Neuronal stem cell (in vitro differentiated cells): ENCODE data around the gene PIK3R4.

Source experiments
- DNase-seq: peaks from one replicate; pipeline ENCODE4 v3.0.0-alpha.2; 2013; ENCODE audit warnings: low spot score
- H2AFZ ChIP-seq: one replicate; pipeline ENCODE4 v1.6.1; 2013; ENCODE audit warnings: mild to moderate bottlenecking, low read length, inconsistent platforms
- H2AK5ac ChIP-seq: 2 replicates; pipeline ENCODE4 v1.6.1; 2013; ENCODE audit warnings: low read depth, mild to moderate bottlenecking, inconsistent platforms, low read length, moderate library complexity, mixed read lengths
- H2BK120ac ChIP-seq: 2 replicates; pipeline ENCODE4 v1.6.1; 2013; ENCODE audit warnings: low read depth, mild to moderate bottlenecking, inconsistent platforms, low read length, moderate library complexity, mixed read lengths
- H2BK12ac ChIP-seq: one replicate; pipeline ENCODE4 v1.6.1; 2013; ENCODE audit warnings: low read length, inconsistent platforms
- H2BK15ac ChIP-seq: 2 replicates; pipeline ENCODE4 v1.6.1; 2013; ENCODE audit warnings: mild to moderate bottlenecking, low read length, inconsistent platforms, mixed read lengths
- H2BK5ac ChIP-seq: one replicate; pipeline ENCODE4 v1.6.1; 2013; ENCODE audit warnings: inconsistent platforms, mild to moderate bottlenecking, low read length, moderate library complexity
- H3K14ac ChIP-seq: one replicate; pipeline ENCODE4 v1.6.1; 2013; ENCODE audit warnings: low read length, inconsistent platforms
- H3K18ac ChIP-seq: 2 replicates; pipeline ENCODE4 v1.6.1; 2013; ENCODE audit warnings: low read length, inconsistent platforms
- H3K23ac ChIP-seq: 2 replicates; pipeline ENCODE4 v1.6.1; 2013; ENCODE audit warnings: low read depth, mild to moderate bottlenecking, mixed read lengths, low read length, inconsistent platforms; ENCODE audit not compliant: poor library complexity
- H3K27ac ChIP-seq: replicated peaks from 3 replicates; pipeline ENCODE4 v1.5.1; 2013; ENCODE audit warnings: low read length, inconsistent platforms
- H3K27me3 ChIP-seq, 3 experiments: 2 replicates each; pipeline ENCODE4 v1.6.1; 2013; ENCODE audit warnings: low read length in 3 of 3, mild to moderate bottlenecking in 2 of 3, inconsistent platforms in 1 of 3, low read depth in 1 of 3, mixed read lengths in 1 of 3, moderate library complexity in 1 of 3; ENCODE audit not compliant: control insufficient read depth in 3 of 3, insufficient read depth in 3 of 3
- H3K36me3 ChIP-seq, 2 donors: replicated peaks in 1 of 2; 2 replicates each; pipeline ENCODE4 v1.6.1; 2013; ENCODE audit warnings: low read length in 2 of 2; ENCODE audit not compliant: control insufficient read depth in 2 of 2, insufficient read depth in 2 of 2
- H3K4ac ChIP-seq: 2 replicates; pipeline ENCODE4 v1.6.1; 2013; ENCODE audit warnings: inconsistent platforms, mild to moderate bottlenecking, low read length, moderate library complexity
- H3K4me1 ChIP-seq, 2 donors: 1 replicate in 1 of 2; 2 replicates in 1 of 2; pipeline ENCODE4 v1.6.1; 2013; ENCODE audit warnings: low read length in 2 of 2, low read depth in 1 of 2; ENCODE audit not compliant: control insufficient read depth in 2 of 2, insufficient read depth in 1 of 2
- H3K4me2 ChIP-seq: one replicate; pipeline ENCODE4 v1.6.1; 2013; ENCODE audit warnings: mild to moderate bottlenecking, low read length, inconsistent platforms; ENCODE audit not compliant: insufficient read depth, poor library complexity, severe bottlenecking
- H3K4me3 ChIP-seq, 2 donors: 2 replicates each; pipeline ENCODE4 v1.5.1; 2013; ENCODE audit warnings: low read length in 2 of 2, mild to moderate bottlenecking in 2 of 2, inconsistent platforms in 1 of 2, moderate library complexity in 1 of 2
- H3K79me1 ChIP-seq: one replicate; pipeline ENCODE4 v1.6.1; 2013; ENCODE audit warnings: low read depth, mild to moderate bottlenecking, inconsistent platforms, low read length, moderate library complexity
- H3K9ac ChIP-seq: one replicate; pipeline ENCODE4 v1.6.1; 2013; ENCODE audit warnings: mild to moderate bottlenecking, low read depth, low read length, inconsistent platforms; ENCODE audit not compliant: poor library complexity
- H3K9me3 ChIP-seq, 2 donors: replicated peaks in 1 of 2; 2 replicates each; pipeline versions ENCODE3 to v1.6.1; 2013; ENCODE audit warnings: low read length in 2 of 2, mild to moderate bottlenecking in 2 of 2, inconsistent platforms in 1 of 2, low read depth in 1 of 2, mixed read lengths in 1 of 2, moderate library complexity in 1 of 2; ENCODE audit not compliant: control insufficient read depth in 2 of 2, insufficient read depth in 1 of 2
- H4K8ac ChIP-seq: one replicate; pipeline ENCODE4 v1.6.1; 2013; ENCODE audit warnings: low read depth, mild to moderate bottlenecking, inconsistent platforms, low read length, moderate library complexity
- H4K91ac ChIP-seq: one replicate; pipeline ENCODE4 v1.6.1; 2013; ENCODE audit warnings: low read length, low read depth, mild to moderate bottlenecking, inconsistent platforms; ENCODE audit not compliant: poor library complexity
- WGBS, 2 donors: extraction: QIAGEN DNeasy Blood & Tissue Kit; methylation state at CpG; one replicate each; pipeline ENCODE4 v1.1.7; 2013; ENCODE audit warnings: missing lambda C conversion rate in 2 of 2, mixed read lengths in 1 of 2; ENCODE audit not compliant: insufficient read length in 2 of 2, insufficient replicate concordance in 1 of 2; ENCODE audit errors: extremely low coverage in 2 of 2; 5-methylcytosine and 5-hydroxymethylcytosine counted together

Gene PIK3R4

DNA sequence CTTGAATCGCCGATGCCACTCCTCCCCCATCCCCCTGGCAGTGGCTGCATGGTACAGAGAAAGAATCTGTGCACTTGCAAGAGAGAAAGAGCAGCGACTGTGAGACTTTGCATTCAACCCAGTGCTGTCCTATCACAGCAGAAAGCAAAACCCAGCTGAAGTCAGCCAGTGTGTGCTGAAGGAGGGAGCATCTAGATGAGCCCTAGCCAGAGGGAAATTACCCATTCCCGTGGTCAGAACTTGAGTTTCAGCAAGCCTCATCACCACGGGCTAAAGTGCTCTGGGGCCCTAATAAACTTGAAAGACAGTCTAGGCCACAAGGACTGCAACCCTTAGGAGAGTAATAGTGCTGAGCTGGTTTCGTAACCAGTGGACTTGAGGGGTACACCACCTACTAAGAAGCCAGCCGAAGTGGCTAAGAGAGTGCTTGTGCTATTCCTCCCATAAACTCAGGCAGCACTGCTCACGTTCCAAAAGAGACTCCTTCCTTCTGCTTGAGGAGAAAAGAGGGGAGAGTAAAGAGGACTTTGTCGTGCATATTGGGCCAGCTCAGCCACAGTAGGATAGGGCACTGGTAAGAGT is 15.2 kb upstream of the PIK3R4 start:
- H4K8ac ChIP-seq: peak overlapping the region; percentile 45
- H2BK15ac ChIP-seq: no peak overlapping the region
- no peak overlapping the region for H3K14ac ChIP-seq
- no peak overlapping the region for H3K4ac ChIP-seq
- H2AFZ ChIP-seq: no peak overlapping the region
- no peaks in the 10 kb centered on the region for H3K79me1 ChIP-seq
- no peak overlapping the region for H3K4me2 ChIP-seq
- no peaks in the 10 kb centered on the region for H3K36me3 ChIP-seq
- no peak overlapping the region for H3K4me3 ChIP-seq
- peak overlapping the region; percentile 27 for H2BK5ac ChIP-seq
- DNase-seq: no peak
- H3K9me3 ChIP-seq: no peaks in the 10 kb centered on the region
- no peak overlapping the region for H3K18ac ChIP-seq
- WGBS, 2 donors: no CpG with 5 or more reads among the region's 9 CpGs
- no peak overlapping the region for H2BK120ac ChIP-seq
- H3K27ac ChIP-seq: no peak overlapping the region
- H3K23ac ChIP-seq: no peak overlapping the region
- no peaks in the 10 kb centered on the region for H3K4me1 ChIP-seq
- no peak overlapping the region for H2BK12ac ChIP-seq
- no peak overlapping the region for H3K9ac ChIP-seq
- H4K91ac ChIP-seq: no peak overlapping the region
- H3K27me3 ChIP-seq: peaks cover 0 to 24% (median 0%) of the 10 kb centered on the region in 3 experiments
- no peak overlapping the region for H2AK5ac ChIP-seq

DNA sequence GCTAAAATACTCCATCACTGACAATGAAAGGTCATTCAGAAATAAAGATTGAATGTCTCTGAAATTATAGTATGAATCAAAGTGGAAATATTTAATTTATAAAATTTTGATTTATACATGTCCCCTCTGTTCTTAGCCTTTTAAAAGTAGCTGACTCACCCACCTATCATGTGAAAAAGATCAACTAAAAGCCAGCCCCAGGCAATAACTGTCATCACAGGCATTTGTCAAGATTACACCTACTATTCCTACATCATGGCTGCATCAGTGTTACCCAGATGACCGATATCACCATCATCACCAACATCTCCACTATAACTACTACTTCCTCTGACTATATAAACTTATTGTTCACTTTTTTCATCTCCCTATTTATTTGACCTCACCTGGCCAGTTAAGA is 14.3 kb upstream of the PIK3R4 start:
- no peak overlapping the region for H3K14ac ChIP-seq
- no peak overlapping the region for H3K4ac ChIP-seq
- no peak overlapping the region for H4K91ac ChIP-seq
- H2BK15ac ChIP-seq: no peak overlapping the region
- no peak overlapping the region for H3K23ac ChIP-seq
- H3K36me3 ChIP-seq: no peaks in the 10 kb centered on the region
- H4K8ac ChIP-seq: no peak overlapping the region
- no peaks in the 10 kb centered on the region for H3K4me1 ChIP-seq
- no peak overlapping the region for H2BK120ac ChIP-seq
- no peak overlapping the region for H3K4me2 ChIP-seq
- DNase-seq: no peak
- no peak overlapping the region for H2AFZ ChIP-seq
- H2BK5ac ChIP-seq: no peak overlapping the region
- H3K9ac ChIP-seq: no peak overlapping the region
- H2BK12ac ChIP-seq: no peak overlapping the region
- H3K18ac ChIP-seq: no peak overlapping the region
- no peak overlapping the region for H3K27ac ChIP-seq
- H3K4me3 ChIP-seq: no peak overlapping the region
- H3K9me3 ChIP-seq: no peaks in the 10 kb centered on the region
- no peaks in the 10 kb centered on the region for H3K79me1 ChIP-seq
- WGBS, 2 donors: 100% methylated on average over 1 of the region's 1 CpG; no CpG with 5 or more reads in 1 of the 2 donors
- H2AK5ac ChIP-seq: no peak overlapping the region
- H3K27me3 ChIP-seq: peaks cover 0 to 26% (median 0%) of the 10 kb centered on the region in 3 experiments

DNA sequence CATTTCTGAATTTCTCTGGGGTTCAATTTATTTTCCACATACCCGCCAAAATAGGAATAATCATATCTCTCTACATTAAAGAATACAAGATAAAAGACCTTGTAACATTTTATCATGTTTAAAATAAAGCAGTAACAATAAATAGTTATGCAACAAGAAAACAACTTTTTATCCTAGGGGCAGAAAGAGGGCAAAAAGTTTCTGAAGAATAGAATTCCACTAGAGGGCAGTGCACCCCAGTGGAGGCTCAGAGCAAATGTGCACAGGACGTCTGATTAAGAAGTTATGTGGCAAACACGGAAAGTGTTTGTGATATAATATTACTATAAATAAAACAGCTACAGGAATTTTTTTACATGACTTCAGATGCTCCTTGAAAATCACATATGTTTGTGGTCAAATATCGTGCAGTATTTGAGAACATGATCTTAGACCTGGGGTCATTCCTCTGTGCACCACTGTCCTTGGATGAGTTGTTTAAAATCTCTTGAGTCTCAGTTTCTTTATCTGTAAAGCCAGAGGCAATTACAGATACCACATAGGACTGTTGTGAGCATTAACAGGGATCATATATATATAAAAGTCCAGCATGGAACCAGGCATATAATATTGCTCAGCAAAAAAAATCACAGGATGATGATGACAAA is 13.2 kb upstream of the PIK3R4 start:
- Histone ChIP-seq H2AFZ (no peak overlapping the region), H3K36me3 (no peaks in the 10 kb centered on the region), H2BK12ac (no peak overlapping the region), H2BK15ac (no peak overlapping the region), H3K27ac (no peak overlapping the region), H4K91ac (no peak overlapping the region), H2BK120ac (no peak overlapping the region), H4K8ac (no peak overlapping the region), H2BK5ac (no peak overlapping the region), H3K4me2 (no peak overlapping the region), H3K9ac (no peak overlapping the region), H3K18ac (no peak overlapping the region), H3K9me3 (no peaks in the 10 kb centered on the region), H3K23ac (no peak overlapping the region), H3K4me3 (no peak overlapping the region), H3K27me3 (peaks cover 0 to 19% (median 0%) of the 10 kb centered on the region in 3 experiments), H3K4ac (no peak overlapping the region), H2AK5ac (no peak overlapping the region), H3K4me1 (no peaks in the 10 kb centered on the region), H3K14ac (no peak overlapping the region), H3K79me1 (no peaks in the 10 kb centered on the region)
- peak; percentile 32 for DNase-seq
- no CpG with 5 or more reads among the region's 4 CpGs for WGBS, 2 donors

DNA sequence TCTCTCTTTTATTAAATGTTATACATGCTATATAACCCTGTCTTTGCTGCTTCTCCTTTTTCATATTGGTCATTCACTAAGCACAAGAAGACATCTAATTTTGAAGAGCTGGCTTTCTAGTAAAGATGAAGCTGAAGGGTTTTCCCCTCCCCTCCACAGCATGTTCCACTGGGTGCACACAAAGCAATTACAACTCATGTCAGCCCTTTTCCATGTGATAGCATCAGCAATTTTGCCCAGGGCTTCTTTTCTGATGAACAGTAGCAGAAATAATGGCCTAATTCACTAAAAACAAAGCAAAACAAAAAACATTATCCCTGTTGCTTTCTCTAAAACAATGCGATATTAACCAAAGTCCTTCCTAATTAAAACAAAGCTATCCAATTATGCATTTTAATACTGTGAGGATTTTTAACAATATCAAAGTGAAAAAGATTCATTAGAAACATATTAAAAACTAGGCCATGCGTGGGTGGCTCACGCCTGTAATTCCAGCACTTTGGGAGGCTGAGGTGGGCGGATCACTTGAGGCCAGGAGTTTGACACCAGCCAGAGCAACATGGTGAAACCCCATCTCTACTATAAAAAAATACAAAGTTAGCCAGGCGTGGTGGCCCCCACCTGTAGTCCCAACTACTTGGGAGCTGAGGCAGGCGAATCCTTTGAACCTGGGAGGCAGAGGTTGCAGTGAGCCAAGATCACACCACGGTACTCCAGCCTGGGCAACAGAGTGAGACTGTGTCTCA is 12.2 kb upstream of the PIK3R4 start:
- H3K23ac ChIP-seq: no peak overlapping the region
- H4K8ac ChIP-seq: no peak overlapping the region
- H2BK5ac ChIP-seq: no peak overlapping the region
- H3K79me1 ChIP-seq: no peaks in the 10 kb centered on the region
- no peak overlapping the region for H4K91ac ChIP-seq
- no peak overlapping the region for H2BK12ac ChIP-seq
- no CpG with 5 or more reads among the region's 7 CpGs for WGBS, 2 donors
- no peak overlapping the region for H3K4me3 ChIP-seq
- H3K18ac ChIP-seq: no peak overlapping the region
- no peak overlapping the region for H2AK5ac ChIP-seq
- no peak overlapping the region for H3K27ac ChIP-seq
- no peaks in the 10 kb centered on the region for H3K4me1 ChIP-seq
- H3K27me3 ChIP-seq: peaks cover 0 to 19% (median 0%) of the 10 kb centered on the region in 3 experiments
- no peak overlapping the region for H3K9ac ChIP-seq
- no peak overlapping the region for H3K14ac ChIP-seq
- no peaks in the 10 kb centered on the region for H3K36me3 ChIP-seq
- no peak for DNase-seq
- H3K9me3 ChIP-seq: no peaks in the 10 kb centered on the region
- no peak overlapping the region for H3K4me2 ChIP-seq
- H2AFZ ChIP-seq: no peak overlapping the region
- no peak overlapping the region for H2BK120ac ChIP-seq
- H2BK15ac ChIP-seq: no peak overlapping the region
- H3K4ac ChIP-seq: no peak overlapping the region
